HepG2 (cell line): ENCODE measurements around the gene DPP3. TPM values are rescaled to one million over a fixed set of nuclear protein-coding genes. Genes with fewer than 3 reads are reported as not detected.

ENCODE experiments used
- ATAC-seq: fragments of 200-7000 bp; cut with Tn5 transposase; 3 replicates; pipeline ENCODE4 v1.9.1; 2020; ENCODE audit warnings: mild to moderate bottlenecking, moderate library complexity
- BruUV-seq: library from RNA; stranded (reverse); fragments of 400-500 nt; replicated peaks from 2 replicates; lab custom pipeline; 2021; lab: Mats Ljungman, UMichigan
- CTCF ChIA-PET: fragments of 300-600 bp; formaldehyde crosslinking; extraction: SDS; loops from one replicate; lab custom pipeline; 2021; ENCODE audit warnings: low total read pairs, inconsistent platforms, low intra/inter-chr PET ratio; lab: Yijun Ruan, JAX
- POLR2A ChIA-PET: fragments of 350-600 bp; sonication (Branson Sonifier 250); formaldehyde crosslinking; loops from one replicate; lab custom pipeline; 2020; ENCODE audit warnings: antibody characterized with exemption, inconsistent platforms; lab: Yijun Ruan, JAX
- DNase-seq: peaks from one replicate; pipeline ENCODE4 v3.0.0-alpha.2; 2015; ENCODE audit warnings: low spot score
- FAIRE-seq: peaks from 3 replicates; lab custom pipeline; 2011; peaks lifted over from hg19 to GRCh38; lab: Jason Lieb, UNC
- H2AFZ ChIP-seq: one replicate; pipeline ENCODE4 v1.6.1; 2011; ENCODE audit warnings: low read length, inconsistent platforms
- H3K27ac ChIP-seq: fragments of 300-600 bp; 3 replicates; pipeline ENCODE4 v1.8.0; 2011; ENCODE audit warnings: mixed run types, mild to moderate bottlenecking, mixed read lengths, low read length, inconsistent platforms; ENCODE audit not compliant: insufficient read depth; ENCODE audit errors: extremely low read length
- H3K27me3 ChIP-seq, 2 experiments: fragments of 200-600 bp in 1 of 2; 2 replicates in 1 of 2; 3 replicates in 1 of 2; pipeline versions ENCODE4 v1.6.0 to v1.8.0; 2011; ENCODE audit warnings: low read length in 2 of 2, mild to moderate bottlenecking in 2 of 2, moderate library complexity in 2 of 2, inconsistent platforms in 1 of 2; ENCODE audit not compliant: insufficient read depth in 2 of 2, control insufficient read depth in 1 of 2
- H3K36me3 ChIP-seq, 2 experiments: fragments of 200-600 bp in 1 of 2; replicated peaks in 1 of 2; 2 replicates in 1 of 2; 3 replicates in 1 of 2; pipeline versions ENCODE4 v1.5.1 to v1.8.0; 2011; ENCODE audit warnings: low read length in 2 of 2, inconsistent platforms in 1 of 2; ENCODE audit not compliant: insufficient read depth in 2 of 2, control insufficient read depth in 1 of 2
- H3K4me1 ChIP-seq: 2 replicates; pipeline ENCODE4 v1.5.1; 2012; ENCODE audit warnings: low read length, inconsistent platforms; ENCODE audit not compliant: insufficient read depth
- H3K4me2 ChIP-seq: 2 replicates; pipeline ENCODE4 v1.6.0; 2011; ENCODE audit warnings: low read depth, low read length, inconsistent platforms
- H3K4me3 ChIP-seq, 3 experiments: fragments of 200-600 bp in 1 of 3; sonication (generic), shearing (Covaris generic) in 1 of 3; replicated peaks in 1 of 3; 2 replicates each; pipeline ENCODE4 v1.5.1; 2011 to 2016; ENCODE audit warnings: low read length in 3 of 3, inconsistent platforms in 2 of 3, low read depth in 2 of 3, mild to moderate bottlenecking in 2 of 3, control low read depth in 1 of 3, mixed read lengths in 1 of 3; ENCODE audit not compliant: insufficient read depth in 1 of 3
- H3K79me2 ChIP-seq: one replicate; pipeline ENCODE4 v1.6.1; 2011; ENCODE audit warnings: low read length, inconsistent platforms; ENCODE audit not compliant: insufficient read depth
- H3K9ac ChIP-seq: 2 replicates; pipeline ENCODE4 v1.6.0; 2011; ENCODE audit warnings: mild to moderate bottlenecking, low read depth, low read length, inconsistent platforms; ENCODE audit not compliant: insufficient read depth
- H3K9me3 ChIP-seq: 2 replicates; pipeline ENCODE4 v1.5.1; 2012; ENCODE audit warnings: mild to moderate bottlenecking, low read length
- H4K20me1 ChIP-seq: 2 replicates; pipeline ENCODE4 v1.6.0; 2011; ENCODE audit warnings: inconsistent platforms, mild to moderate bottlenecking, low read length, moderate library complexity; ENCODE audit not compliant: insufficient read depth
- CREM ChIP-seq, 2 experiments: sonication (generic) in 1 of 2; formaldehyde crosslinking in 1 of 2; IDR thresholded peaks; 2 replicates each; pipeline versions ENCODE4 v1.4.0 to v1.6.1; 2016 to 2020; ENCODE audit warnings: antibody characterized with exemption in 1 of 2, mild to moderate bottlenecking in 1 of 2, missing genetic modification reagents in 1 of 2
- ERF ChIP-seq: IDR thresholded peaks from 2 replicates; pipeline ENCODE4 v1.6.1; 2018; ENCODE audit warnings: missing biosample characterization, missing genetic modification reagents
- HIVEP1 ChIP-seq: sonication (generic); formaldehyde crosslinking; IDR thresholded peaks from 2 replicates; pipeline ENCODE4 v1.4.0; 2020; ENCODE audit warnings: mild to moderate bottlenecking, missing genetic modification reagents
- HOXD1 ChIP-seq: sonication (generic); formaldehyde crosslinking; IDR thresholded peaks from 2 replicates; pipeline ENCODE4 v1.5.0; 2020; ENCODE audit warnings: missing genetic modification reagents
- KDM1A ChIP-seq: IDR thresholded peaks from 2 replicates; pipeline ENCODE4 v1.6.1; 2016; ENCODE audit warnings: missing compliant biosample characterization
- KDM3A ChIP-seq: IDR thresholded peaks from 2 replicates; pipeline ENCODE4 v1.6.1; 2018; ENCODE audit warnings: low read depth, missing compliant biosample characterization
- MED1 ChIP-seq: sonication (generic); formaldehyde crosslinking; IDR thresholded peaks from 2 replicates; pipeline ENCODE4 v1.4.0; 2020; ENCODE audit warnings: missing genetic modification reagents
- ONECUT2 ChIP-seq: sonication (generic); formaldehyde crosslinking; IDR thresholded peaks from 2 replicates; pipeline ENCODE4 v1.4.0; 2020; ENCODE audit warnings: missing genetic modification reagents
- PAWR ChIP-seq: sonication (generic); formaldehyde crosslinking; IDR thresholded peaks from 2 replicates; pipeline ENCODE4 v1.4.0; 2020; ENCODE audit warnings: missing genetic modification reagents, mild to moderate bottlenecking, borderline replicate concordance
- PCBP1 ChIP-seq: fragments of 200-400 bp; formaldehyde crosslinking; IDR thresholded peaks from 2 replicates; pipeline ENCODE4 v1.6.1; 2017; ENCODE audit warnings: mild to moderate bottlenecking, low read depth, low read length, borderline replicate concordance
- RXRA ChIP-seq: sonication (generic); formaldehyde crosslinking; IDR thresholded peaks from 2 replicates; pipeline ENCODE4 v1.5.1; 2020; ENCODE audit warnings: missing genetic modification reagents
- YY1 ChIP-seq: IDR thresholded peaks from 2 replicates; pipeline ENCODE4 v1.6.1; 2011; ENCODE audit warnings: low read length, low read depth, moderate library complexity, mild to moderate bottlenecking; ENCODE audit not compliant: insufficient read depth, insufficient replicate concordance
- ZBED4 ChIP-seq: sonication (generic); formaldehyde crosslinking; IDR thresholded peaks from 2 replicates; pipeline ENCODE4 v1.4.0; 2020; ENCODE audit warnings: missing genetic modification reagents, borderline replicate concordance
- ZFP36 ChIP-seq: fragments of 150-350 bp; IDR thresholded peaks from 2 replicates; pipeline ENCODE4 v1.6.1; 2018; ENCODE audit warnings: borderline replicate concordance, low read length, low read depth; ENCODE audit not compliant: partially characterized antibody
- ZNF296 ChIP-seq: sonication (generic); formaldehyde crosslinking; conservative IDR thresholded peaks from 2 replicates; pipeline ENCODE4 v1.5.0; 2020; ENCODE audit warnings: mild to moderate bottlenecking, missing genetic modification reagents
- ZNF44 ChIP-seq: sonication (generic); formaldehyde crosslinking; IDR thresholded peaks from 2 replicates; pipeline ENCODE4 v1.5.1; 2020; ENCODE audit warnings: mild to moderate bottlenecking, missing genetic modification reagents
- ZNF547 ChIP-seq: sonication (generic); formaldehyde crosslinking; IDR thresholded peaks from 2 replicates; pipeline ENCODE4 v1.5.1; 2020; ENCODE audit warnings: mild to moderate bottlenecking, missing genetic modification reagents
- ZNF580 ChIP-seq: IDR thresholded peaks from 2 replicates; pipeline ENCODE4 v1.6.1; 2016; ENCODE audit warnings: low read depth, borderline replicate concordance
- ZNF639 ChIP-seq: conservative IDR thresholded peaks from 2 replicates; pipeline ENCODE4 v1.6.1; 2018; ENCODE audit warnings: missing genetic modification reagents
- WGBS: methylation state at CpG from one replicate; pipeline ENCODE4 v1.1.6; 2017; ENCODE audit warnings: low lambda C conversion rate; 5-methylcytosine and 5-hydroxymethylcytosine counted together
- in situ Hi-C: cut with HindIII; loops from 2 replicates; pipeline ENCODE4 v1.10.0; 2017; ENCODE audit warnings: low pct_unique_long_range_greater_than_20kb; ENCODE audit not compliant: extremely low pct_ligation_motif_present
- intact Hi-C: fragments of 100-400 bp; cut with micrococcal nuclease; formaldehyde crosslinking; loops from one replicate; pipeline ENCODE4 v1.10.0; 2022; ENCODE audit not compliant: unreplicated experiment
- polyA plus RNA-seq, 8 experiments: library from polyadenylated mRNA; depleted of rRNA in 3 of 8; stranded (reverse) in 7 of 8; unstranded in 1 of 8; fragments of >200 nt; fragmentation: Illumina TruSeq in 4 of 8; extraction: Trizol in 4 of 8; gene quantifications; 2 replicates each; pipeline versions ENCODE4 v1.2.1 to v1.2.3, GENCODE V29; 2011 to 2016; ENCODE audit warnings: low read depth in 4 of 8, missing spikeins in 1 of 8, mixed read lengths in 1 of 8; ENCODE audit not compliant: insufficient read depth in 1 of 8
- total RNA-seq, 5 experiments: library from RNA; depleted of rRNA; stranded (reverse); fragments of >200 nt; fragmentation: Illumina TruSeq; extraction: Trizol; gene quantifications; 2 replicates each; pipeline ENCODE4 v1.2.3, GENCODE V29; 2016; ENCODE audit warnings: low read depth in 1 of 5

DPP3 gene
- total and polyA plus RNA-seq, 2 of the 13 experiments (the other 11 are each of a cell fraction or from before 2014, with no cell fraction given): 38.4 to 59.8 TPM

- peak; percentile 17 for DNase-seq
- in situ Hi-C loops: no loop called here
- TF ChIP-seq HIVEP1 (CRISPR knock-in tag) (peak; percentile 53; the same call in 1 of the 2 replicates), YY1 (peak; percentile 10), ZBED4 (CRISPR knock-in tag) (0 out of 2 replicates have a peak, but pooled peaks have one; percentile 4), ZNF44 (CRISPR knock-in tag) (0 out of 2 replicates have a peak, but pooled peaks have one; percentile 39), ZNF639 (CRISPR knock-in tag) (peak; percentile 20; the same call in 1 of the 2 replicates), ZNF296 (CRISPR knock-in tag) (no peak), ZFP36 (peak; percentile 15), KDM1A (CRISPR knock-in tag) (peak; percentile 90), HOXD1 (CRISPR knock-in tag) (no peak), ERF (CRISPR knock-in tag) (0 out of 2 replicates have a peak, but pooled peaks have one; percentile 10), ZNF580 (CRISPR knock-in tag) (0 out of 2 replicates have a peak, but pooled peaks have one; percentile 6), RXRA (CRISPR knock-in tag) (peak; percentile 22; the same call in 1 of the 2 replicates), KDM3A (CRISPR knock-in tag) (0 out of 2 replicates have a peak, but pooled peaks have one; percentile 15), PCBP1 (peak; percentile 66; the same call in 1 of the 2 replicates), MED1 (no peak), ONECUT2 (CRISPR knock-in tag) (no peak), ZNF547 (CRISPR knock-in tag) (peak; percentile 33; the same call in 1 of the 2 replicates), PAWR (CRISPR knock-in tag) (no peak), CREM (IDR thresholded peaks at IDR 0.05) (0 out of 2 replicates have a peak, but pooled peaks have one; percentile 5), CREM (CRISPR knock-in tag; IDR thresholded peaks at IDR 0.05) (no peak)
These were observed 66.2 kb downstream of the DPP3 start, which contains the start of gene ACTN3 for GRCh38 chr11:66546368-66546965. ACTN3 (plus strand) TSS chr11:66546903; CDS start chr11:66546938, 35 bp downstream.

More at GRCh38 chr11:66546368-66546965, 66.2 kb downstream of the DPP3 start, which contains the start of gene ACTN3:
- intact Hi-C loops: loop anchor here (1.0 kb wide), 1 partner anchor 66 kb away; the partner anchor contains the start of gene DPP3
- WGBS: 4% methylated on average over 21 of the region's 37 CpGs
- no peak for FAIRE-seq
- Histone ChIP-seq H3K27me3 (peaks cover 2 to 11% of the 10 kb centered on the region in 2 experiments; a peak in 4 of 5 replicates), H3K9ac (peak within 1 kb of the TSS; percentile 79), H3K36me3 (no peaks in the 10 kb centered on the region), H3K79me2 (no peaks in the 10 kb centered on the region), H3K4me2 (peak within 1 kb of the TSS; percentile 97), H3K4me3 (peak within 1 kb of the TSS; percentile 69 to 93 (median 83)), H2AFZ (no peak within 1 kb of the TSS), H4K20me1 (no peaks in the 10 kb centered on the region), H3K9me3 (no peaks in the 10 kb centered on the region), H3K27ac (peak within 1 kb of the TSS; percentile 53), H3K4me1 (peaks cover 44% of the 10 kb centered on the region)
- CTCF ChIA-PET: no interaction called here
- POLR2A ChIA-PET: interaction anchor here (0.9 to 2.9 kb wide), 9 partner anchors 36 to 131 kb away, joined by 5 to 17 read pairs (median 8); partner anchors contain the start of genes BBS1, CCDC87, CCS and DPP3
- no TSS peak for BruUV-seq
- ATAC-seq: peak; percentile 8
